GM20000 (cell line): ENCODE results near the gene HS3ST3B1.
A peak's percentile ranks its signal among the peaks of the same experiment; 100 is the strongest.

ENCODE experiments used
- DNase-seq: peaks from one replicate; pipeline ENCODE4 v3.0.0; 2012; ENCODE audit warnings: low spot score
- TF ChIP-seq, protein P1 (sequence below): IDR thresholded peaks from 2 replicates; pipeline ENCODE4 v1.5.1; 2012; ENCODE audit warnings: mild to moderate bottlenecking, control low read depth; ENCODE audit errors: extremely low read depth, missing control alignments

HS3ST3B1 gene

GRCh38 chr17:14304222-14304772, 3.4 kb downstream of the HS3ST3B1 start:
- no peak for DNase-seq
- TF ChIP-seq, protein P1, sequence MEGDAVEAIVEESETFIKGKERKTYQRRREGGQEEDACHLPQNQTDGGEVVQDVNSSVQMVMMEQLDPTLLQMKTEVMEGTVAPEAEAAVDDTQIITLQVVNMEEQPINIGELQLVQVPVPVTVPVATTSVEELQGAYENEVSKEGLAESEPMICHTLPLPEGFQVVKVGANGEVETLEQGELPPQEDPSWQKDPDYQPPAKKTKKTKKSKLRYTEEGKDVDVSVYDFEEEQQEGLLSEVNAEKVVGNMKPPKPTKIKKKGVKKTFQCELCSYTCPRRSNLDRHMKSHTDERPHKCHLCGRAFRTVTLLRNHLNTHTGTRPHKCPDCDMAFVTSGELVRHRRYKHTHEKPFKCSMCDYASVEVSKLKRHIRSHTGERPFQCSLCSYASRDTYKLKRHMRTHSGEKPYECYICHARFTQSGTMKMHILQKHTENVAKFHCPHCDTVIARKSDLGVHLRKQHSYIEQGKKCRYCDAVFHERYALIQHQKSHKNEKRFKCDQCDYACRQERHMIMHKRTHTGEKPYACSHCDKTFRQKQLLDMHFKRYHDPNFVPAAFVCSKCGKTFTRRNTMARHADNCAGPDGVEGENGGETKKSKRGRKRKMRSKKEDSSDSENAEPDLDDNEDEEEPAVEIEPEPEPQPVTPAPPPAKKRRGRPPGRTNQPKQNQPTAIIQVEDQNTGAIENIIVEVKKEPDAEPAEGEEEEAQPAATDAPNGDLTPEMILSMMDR = no peak

GRCh38 chr17:14304773-14305517, 4.1 kb downstream of the HS3ST3B1 start:
- TF ChIP-seq, protein P1 = no peak
- no peak for DNase-seq

- no peak for DNase-seq
- TF ChIP-seq, protein P1 = no peak
These were observed 5.1 kb downstream of the HS3ST3B1 start for GRCh38 chr17:14305785-14306496.

GRCh38 chr17:14306596-14306995, 5.7 kb downstream of the HS3ST3B1 start:
- TF ChIP-seq, protein P1 = no peak
- no peak for DNase-seq

GRCh38 chr17:14307560-14308024, 6.7 kb downstream of the HS3ST3B1 start:
- DNase-seq = no peak
- TF ChIP-seq, protein P1 = no peak

- no peak for DNase-seq
- TF ChIP-seq, protein P1 = no peak
These were observed 7.7 kb downstream of the HS3ST3B1 start for GRCh38 chr17:14308636-14308964.

DNA sequence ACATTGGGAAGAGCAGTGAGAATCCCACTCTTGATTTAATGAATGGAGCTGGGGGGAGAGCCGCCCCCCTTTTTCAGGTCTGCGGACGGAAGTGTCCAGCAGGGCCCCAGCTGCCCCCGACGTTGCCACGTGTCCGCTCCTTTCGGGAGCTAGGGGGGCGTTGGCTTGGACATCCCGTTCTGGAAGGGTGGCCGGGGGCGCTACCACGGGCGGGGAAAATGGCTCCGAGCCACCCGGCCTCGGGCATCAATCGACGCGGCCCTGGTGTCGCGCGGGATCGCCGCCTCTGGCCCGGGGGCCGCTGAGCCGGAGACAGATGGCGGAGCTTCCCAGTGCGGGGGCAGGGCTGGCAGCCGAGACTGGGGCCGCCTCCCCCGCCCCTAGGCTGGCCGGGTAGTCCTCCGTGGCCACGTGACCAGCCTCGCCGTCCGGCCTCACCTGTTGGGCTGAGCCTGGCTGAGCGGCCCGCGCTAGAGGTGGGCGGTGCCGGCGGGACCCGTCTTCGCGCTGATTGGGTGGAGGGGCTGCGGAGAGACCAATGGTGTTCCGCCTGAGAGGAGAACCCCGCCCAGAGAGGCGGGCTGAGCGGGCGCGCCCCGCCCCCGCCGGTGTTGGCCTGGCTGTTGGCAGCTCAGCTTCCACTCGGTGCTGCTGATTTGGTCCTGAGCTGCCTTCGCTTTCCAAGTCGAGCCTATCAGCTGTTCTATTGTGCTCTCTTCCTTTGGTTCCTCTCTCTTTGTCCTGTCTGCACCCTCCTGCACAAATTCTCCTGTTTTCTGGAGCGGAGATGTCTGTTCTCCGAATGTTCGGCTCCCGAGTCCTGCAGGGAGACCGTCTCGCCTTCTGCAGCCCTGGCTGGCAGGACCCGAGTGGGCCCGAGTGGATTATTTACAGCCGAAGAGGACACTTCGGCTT, 8.3 kb downstream of the HS3ST3B1 start:
- peak; percentile 60 for DNase-seq
- TF ChIP-seq, protein P1 = no peak
